ENCODE measurements around the gene FNBP1.

- no peak for TF ChIP-seq CTCF (IDR thresholded peaks at IDR 0.05; ENCODE audit: insufficient read depth, low read length, poor library complexity, severe bottlenecking)
- TF ChIP-seq EZH2phosphoT487 (conservative IDR thresholded peaks at IDR 0.05; ENCODE audit: low read length): no peak
These were observed 3.4 kb downstream of the FNBP1 start for GRCh38 chr9:130039528-130040147.
